Activated CD8-positive, alpha-beta memory T cell treated with anti-CD3 and anti-CD28 coated beads for 24 hours (primary cell): Measurements from ENCODE around the gene HCK.

Experiments
- DNase-seq: peaks from one replicate; pipeline ENCODE4 v3.0.0-alpha.2; 2020

The HCK gene

DNA sequence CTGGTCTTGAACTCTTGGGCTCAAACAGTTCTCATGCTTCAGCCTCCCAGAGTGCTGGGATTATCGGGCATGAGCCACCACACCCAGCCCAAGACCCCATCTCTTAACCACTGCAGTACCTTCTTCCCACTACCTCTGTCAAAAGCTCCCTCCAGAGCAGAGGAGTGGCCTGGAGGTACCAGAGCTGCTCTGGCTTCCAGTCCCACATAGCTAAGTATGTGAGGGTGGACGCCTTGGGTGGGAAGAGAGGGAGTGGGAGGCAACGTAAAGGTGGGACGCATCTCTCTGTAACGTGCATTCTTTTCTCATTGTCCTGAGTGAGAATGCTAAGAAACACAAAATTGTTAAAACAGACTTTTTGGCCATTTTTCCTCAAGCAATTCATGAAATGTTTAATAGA, 82.0 kb downstream of the HCK start:
- DNase-seq = no peak

GRCh38 chr20:32135983-32136515, 84.0 kb downstream of the HCK start:
- no peak for DNase-seq

DNA sequence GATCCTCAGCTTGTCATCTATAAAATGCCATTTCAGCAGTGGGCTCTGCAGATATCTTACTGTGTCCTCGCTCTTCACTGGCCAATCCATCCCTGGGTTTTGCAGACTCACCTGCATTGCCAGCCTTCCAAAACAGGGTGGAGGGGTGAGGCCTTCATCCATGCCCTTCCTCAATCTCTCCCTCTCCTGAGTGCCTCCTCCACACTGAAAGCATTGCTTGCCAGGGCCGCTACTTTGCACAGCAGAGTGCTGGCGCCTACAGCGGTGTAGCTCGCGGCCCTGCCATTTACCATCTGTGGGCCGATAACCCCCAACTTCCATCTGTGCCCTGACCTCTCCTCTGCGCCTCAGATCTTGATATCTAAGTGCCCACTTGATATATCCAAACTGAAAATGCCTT, 86.9 kb downstream of the HCK start:
- no peak for DNase-seq

- DNase-seq = no peak
Observed at GRCh38 chr20:32139947-32140346, 87.9 kb downstream of the HCK start.

GRCh38 chr20:32140603-32141002, 88.6 kb downstream of the HCK start:
- no peak for DNase-seq

- DNase-seq = no peak
Observed at GRCh38 chr20:32141465-32141980, 89.5 kb downstream of the HCK start.

GRCh38 chr20:32142088-32142487, 90.0 kb downstream of the HCK start:
- DNase-seq = no peak

DNA sequence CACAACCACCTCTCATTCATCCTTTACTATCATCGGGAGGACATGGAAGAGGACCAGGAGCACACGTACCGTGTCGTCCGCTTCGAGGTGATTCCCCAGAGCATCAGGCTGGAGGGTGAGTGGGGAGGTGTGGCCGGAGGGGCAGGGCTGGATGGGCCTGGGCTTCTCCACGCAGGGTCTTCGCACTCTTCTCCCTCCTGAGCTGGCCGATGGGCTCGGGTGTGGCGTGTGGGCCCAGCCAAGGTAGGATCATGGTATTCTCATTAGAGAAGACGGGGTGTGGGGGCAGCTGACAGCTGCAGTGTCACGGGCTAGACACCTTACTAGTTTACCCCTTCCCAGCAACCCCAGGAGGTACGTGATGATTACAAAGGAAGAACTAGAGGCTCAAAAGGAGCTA, 90.9 kb downstream of the HCK start:
- no peak for DNase-seq

DNA sequence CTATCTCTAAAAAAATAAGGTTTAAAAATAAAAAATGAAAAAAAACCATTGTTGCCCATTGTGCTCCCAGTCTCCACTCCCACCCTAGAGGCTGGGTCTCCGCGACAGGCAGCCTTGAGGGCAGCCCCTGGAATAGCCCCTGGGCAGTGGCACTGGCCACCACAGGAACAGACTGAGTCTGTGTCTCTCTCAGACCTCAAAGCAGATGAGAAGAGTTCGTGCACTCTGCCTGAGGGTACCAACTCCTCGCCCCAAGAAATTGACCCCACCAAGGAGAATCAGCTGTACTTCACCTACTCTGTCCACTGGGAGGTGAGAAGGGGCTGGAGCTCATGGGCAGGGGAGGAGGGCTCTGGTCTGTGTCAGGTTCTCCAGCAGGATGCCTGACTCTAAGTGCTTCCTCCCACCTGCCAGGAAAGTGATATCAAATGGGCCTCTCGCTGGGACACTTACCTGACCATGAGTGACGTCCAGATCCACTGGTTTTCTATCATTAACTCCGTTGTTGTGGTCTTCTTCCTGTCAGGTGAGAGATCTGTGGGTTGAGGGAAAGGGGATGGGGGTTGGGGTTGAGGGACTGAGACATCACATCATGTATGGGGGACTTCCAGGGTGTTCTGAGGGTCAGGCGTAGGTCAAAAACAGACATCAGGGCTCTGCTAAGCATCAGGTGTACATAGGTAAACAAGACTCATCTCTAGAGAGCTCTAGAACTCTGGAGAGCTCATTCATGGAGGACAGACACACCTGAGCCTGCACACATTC, 93.0 kb downstream of the HCK start:
- no peak for DNase-seq

GRCh38 chr20:32149566-32150170, 97.6 kb downstream of the HCK start:
- DNase-seq = no peak

- no peak for DNase-seq
Observed at GRCh38 chr20:32150291-32150848, 98.3 kb downstream of the HCK start.
